GM21737 (cell line): Measurements from ENCODE around the gene LMBR1L.
"Not testable (repeated sequence)": the region's sequence is repeated elsewhere in the genome, so short reads cannot be mapped to it uniquely, and the experiment has no call there.

Experiments used
- ATAC-seq: cut with Tn5 transposase; IDR thresholded peaks from one replicate; pipeline ENCODE4 v1.9.1; 2021; ENCODE audit warnings: mild to moderate bottlenecking, moderate library complexity; ENCODE audit not compliant: unreplicated experiment

LMBR1L gene, protein sequence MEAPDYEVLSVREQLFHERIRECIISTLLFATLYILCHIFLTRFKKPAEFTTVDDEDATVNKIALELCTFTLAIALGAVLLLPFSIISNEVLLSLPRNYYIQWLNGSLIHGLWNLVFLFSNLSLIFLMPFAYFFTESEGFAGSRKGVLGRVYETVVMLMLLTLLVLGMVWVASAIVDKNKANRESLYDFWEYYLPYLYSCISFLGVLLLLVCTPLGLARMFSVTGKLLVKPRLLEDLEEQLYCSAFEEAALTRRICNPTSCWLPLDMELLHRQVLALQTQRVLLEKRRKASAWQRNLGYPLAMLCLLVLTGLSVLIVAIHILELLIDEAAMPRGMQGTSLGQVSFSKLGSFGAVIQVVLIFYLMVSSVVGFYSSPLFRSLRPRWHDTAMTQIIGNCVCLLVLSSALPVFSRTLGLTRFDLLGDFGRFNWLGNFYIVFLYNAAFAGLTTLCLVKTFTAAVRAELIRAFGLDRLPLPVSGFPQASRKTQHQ

DNA sequence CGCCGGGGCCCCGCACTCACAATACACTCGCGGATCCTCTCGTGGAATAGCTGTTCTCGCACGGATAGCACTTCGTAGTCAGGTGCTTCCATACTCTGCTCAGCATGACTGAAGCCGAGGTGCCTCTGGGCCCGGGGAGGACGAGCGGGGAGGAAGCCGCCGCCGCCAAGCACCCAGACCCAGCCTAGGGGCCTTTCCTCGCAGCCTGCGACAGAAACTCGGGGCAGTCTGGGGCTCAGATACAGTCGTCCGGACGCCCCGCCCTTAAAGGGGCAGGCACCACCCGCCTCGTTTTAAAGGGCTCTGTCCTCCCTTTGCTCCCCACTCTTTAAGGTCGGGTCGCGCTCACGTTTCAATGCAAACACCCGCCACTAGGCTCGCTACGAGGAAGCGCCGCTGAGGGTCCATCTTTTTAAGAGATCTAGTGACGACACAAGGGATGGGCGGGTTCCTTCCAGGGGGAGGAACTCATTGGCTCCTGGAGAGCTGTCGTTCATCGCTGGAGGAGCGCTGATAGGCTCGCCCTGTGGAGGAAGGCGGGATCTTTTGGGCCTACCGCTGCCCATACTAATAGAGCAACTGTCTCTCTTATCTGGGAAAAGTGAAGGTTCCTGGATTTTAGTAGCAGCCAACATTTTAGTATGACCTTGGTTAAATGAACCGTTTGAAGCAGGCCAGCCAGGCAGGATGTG, at the start of gene LMBR1L:
LMBR1L (minus strand) TSS at position 384 of the 692 bp plus-strand sequence; CDS start at position 92, 292 bp downstream.
- ATAC-seq: peak; percentile 99

DNA sequence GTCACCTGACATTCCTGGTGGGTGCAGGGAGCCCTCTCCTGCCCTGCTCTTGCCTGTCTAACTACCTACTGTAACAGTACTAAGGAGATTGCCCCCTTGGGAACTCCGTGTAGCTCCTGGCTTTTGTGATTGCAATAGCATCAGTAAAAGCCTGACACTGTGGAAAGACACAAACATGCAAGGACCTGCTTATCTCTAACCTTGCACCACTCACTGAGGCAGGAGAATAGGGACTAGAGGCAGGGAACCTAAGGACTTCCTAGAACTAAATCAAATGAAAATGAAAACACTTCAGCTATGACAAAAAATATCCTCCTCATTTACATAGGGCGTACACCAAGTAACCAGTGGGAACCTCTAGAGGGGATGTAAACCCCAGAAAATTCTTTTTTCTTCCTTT, 49.8 kb upstream of the LMBR1L start:
- ATAC-seq: no peak

DNA sequence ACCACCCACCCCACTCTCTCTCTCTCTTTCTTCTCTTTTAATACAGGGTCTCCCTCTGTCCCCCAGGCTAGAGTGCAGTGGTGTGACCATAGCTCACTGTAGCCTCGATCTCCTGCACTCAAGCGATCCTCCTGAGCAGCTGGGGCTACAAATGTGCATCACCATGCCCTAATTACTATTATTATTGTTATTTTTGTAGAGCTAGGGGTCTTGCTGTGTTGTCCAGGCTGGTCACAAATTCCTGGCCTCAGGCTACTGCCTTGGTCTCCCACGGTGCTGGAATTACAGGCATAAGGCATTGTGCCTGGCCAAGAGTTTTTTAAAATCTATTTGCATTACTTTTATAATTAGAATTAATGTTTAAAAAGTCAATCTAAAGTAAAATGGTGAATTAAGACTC, 43.6 kb upstream of the LMBR1L start:
- no peak for ATAC-seq

DNA sequence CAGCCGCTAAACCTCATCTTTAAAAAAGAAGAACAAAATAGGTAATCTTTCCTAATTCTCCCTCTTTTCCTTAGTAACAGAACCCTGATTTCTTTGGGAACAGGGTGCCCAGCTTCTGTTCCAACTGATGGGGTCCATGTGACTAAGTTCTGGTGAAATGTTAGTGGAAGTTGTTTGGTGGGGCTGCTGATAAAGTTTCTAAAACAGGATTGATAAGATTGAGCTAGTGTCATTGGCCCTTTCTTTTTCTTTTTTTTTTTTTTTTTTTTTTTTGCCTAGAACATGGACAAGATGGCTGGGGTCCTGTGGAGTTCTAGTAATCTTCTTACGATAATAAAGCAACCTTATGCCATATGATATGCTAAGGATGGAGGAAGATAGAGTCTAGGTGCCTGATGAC, 36.7 kb upstream of the LMBR1L start:
- ATAC-seq: no peak

DNA sequence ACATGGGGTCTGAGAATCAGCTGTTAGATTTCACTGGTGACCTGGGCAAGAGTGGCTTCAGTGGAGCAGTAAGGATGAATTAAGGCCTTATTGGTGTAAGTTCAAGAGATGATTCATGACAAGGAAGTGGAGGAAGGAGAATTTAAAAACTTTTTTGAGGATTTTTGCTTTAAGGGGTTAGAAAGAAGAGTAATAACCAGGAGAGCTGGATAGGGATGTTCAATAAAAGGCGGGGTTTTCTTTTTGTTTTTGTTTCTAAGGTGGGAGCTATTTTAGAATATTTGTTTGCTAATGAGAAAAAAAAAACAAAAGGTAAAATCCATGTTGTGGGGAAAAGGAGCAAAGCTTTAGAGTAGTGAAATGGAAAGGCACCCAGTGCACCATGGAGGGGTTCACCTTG, 35.8 kb upstream of the LMBR1L start:
- no peak for ATAC-seq

DNA sequence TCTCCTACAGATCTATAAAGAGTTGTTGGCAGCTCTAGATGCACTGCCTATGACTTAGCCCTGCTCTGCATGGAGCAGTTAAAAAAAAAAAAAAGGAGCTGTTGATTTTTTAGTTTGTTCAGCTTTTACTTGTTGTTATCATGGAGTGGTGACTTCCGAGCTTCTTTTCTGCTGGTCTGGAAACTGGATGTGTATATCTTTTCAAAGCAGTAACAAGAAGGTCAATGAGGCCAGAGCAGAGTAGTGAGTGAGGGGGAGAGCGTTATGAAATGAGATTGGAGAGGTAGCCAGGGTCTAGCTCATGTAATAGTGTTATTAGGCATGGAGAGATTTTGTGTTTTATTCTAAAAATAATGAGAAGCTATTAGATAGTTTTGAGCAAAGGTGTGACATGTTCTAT, 33.7 kb upstream of the LMBR1L start:
- ATAC-seq: no peak

DNA sequence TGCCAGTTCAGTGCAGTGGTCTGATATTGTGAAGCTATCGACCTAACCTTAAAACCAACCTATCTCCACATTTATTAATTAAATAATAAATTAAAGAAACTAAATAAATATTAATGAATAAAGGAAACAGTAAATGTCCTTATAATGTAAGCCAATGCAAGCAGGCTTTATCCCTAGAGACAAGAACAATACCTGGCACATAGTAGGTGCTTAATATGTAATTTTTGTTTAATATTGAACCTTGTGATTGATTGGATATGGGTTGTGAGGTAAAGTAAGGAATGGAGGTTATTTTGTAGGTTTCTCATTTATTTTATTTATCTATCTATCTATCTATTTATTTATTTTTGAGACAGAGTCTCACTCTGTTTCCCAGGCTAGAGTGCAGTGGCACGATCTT, 28.4 kb upstream of the LMBR1L start:
- no peak for ATAC-seq

DNA sequence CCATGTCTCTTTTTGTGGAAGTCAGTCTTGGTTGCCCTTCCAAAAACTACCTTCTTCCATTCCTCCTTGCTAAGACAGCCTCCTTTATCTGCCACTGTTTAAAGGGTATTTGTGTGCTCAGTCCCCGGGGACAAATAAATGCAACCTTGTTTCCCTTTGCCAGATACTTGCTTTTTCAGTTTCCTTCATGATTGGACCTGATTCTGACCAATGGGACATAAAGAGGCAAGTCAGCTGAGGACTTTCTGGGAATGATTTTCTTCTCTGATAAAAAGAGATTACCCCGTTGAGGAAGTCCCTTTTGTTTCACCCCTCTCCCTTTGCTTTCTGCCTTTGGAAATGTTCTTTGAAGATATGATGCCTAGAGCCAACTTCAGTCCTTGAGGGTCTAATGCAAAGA, 27.9 kb upstream of the LMBR1L start:
- ATAC-seq: no peak

DNA sequence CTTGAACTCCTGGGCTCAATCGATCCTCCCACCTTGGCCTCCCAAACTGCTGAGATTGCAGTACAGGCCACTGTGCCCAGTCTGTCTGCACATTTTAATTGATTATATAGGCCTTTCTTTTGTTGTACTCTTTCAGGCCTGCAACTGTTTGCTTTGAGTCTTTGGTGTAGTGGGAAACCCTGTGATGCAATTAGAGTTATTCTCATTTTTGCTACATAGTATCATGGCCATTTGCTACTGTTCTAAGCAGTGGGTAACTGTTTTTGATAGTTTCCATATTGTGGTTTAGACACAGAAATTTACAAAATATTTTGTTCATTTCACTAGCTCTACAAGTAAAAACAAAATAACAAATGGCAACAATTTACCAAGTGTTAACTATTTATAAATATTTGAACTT, 26.8 kb upstream of the LMBR1L start:
- ATAC-seq: no peak

DNA sequence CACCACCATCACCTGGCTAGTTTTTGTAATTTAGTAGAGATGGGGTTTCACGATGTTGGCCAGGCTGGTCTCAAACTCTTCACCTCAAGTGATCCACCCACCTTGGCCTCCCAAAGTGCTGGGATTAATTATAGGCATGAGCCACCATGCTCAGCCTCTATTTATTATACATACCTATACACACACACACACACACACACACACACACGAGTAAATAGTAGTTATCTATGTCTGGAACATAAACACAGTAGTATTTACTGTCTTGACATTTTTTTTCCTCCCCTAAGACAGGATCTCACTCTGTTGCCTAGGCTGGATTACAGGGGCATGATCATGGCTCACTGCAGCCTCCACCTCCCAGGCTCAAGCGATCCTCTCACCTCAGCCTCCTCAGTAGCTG, 26.4 kb upstream of the LMBR1L start:
- not testable (repeated sequence) for ATAC-seq

DNA sequence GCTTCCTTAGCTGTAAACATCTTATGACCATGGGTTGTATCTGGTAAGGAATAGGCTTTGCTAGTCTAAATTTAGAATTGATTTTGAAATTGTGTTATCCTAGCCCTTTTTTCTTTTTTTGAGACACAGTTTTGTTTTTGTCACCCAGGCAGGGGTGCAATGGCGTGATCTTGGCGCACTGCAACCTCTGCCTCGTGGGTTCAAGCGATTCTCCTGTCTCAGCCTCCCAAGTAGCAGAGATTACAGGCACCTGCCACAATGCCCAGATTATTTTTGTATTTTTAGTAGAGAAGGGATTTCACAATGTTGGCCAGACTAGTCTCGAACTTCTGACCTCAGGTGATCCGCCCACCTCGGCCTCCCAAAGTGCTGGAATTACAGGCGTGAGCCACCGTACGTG, 22.9 kb upstream of the LMBR1L start:
- no peak for ATAC-seq

DNA sequence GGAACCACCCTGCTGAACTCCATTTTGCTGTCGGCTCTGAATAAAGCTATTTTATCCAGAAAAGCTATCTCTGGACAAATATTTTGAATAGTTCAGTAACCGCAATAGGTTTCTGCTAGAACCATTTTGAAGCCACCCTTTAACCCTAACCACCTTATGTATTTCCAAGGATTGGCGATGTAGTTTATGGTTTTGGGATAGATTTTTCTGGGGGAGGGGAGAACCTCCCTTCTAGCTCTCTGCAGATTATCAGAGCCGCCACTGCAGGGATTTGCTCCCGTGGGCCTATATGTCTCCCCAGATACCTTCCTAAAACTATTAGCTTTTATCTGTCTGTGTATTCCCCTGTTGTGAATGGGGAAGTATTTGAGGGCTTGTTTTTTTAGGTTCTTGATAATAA, 22.4 kb upstream of the LMBR1L start:
- no peak for ATAC-seq

DNA sequence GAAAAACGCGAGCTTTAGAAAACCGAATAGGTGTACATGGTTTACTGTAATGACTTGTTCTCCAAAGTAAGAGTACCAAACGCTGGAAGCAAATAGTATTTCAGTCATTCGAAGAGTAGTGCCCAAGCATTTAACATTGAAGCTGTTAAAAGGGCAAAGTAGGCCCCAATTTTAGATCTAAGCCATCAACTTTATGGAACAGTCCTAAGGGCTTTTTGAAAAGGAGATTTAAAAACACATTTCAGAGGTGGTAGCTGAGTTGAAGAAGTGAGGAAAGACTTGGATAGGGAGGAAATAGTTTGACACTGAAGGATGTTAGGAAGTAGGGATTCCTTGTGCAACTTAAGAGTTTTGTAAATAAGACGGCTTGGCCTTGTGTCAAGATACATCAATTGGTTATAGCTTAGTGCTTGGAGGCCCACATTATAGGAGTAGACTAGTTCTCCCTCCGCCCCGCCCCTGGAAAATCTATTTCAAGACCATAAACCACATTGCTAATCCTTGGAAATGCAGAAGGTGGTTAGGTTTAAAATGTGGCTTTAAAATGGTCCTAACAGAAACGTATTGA, 21.3 kb upstream of the LMBR1L start:
- no peak for ATAC-seq

DNA sequence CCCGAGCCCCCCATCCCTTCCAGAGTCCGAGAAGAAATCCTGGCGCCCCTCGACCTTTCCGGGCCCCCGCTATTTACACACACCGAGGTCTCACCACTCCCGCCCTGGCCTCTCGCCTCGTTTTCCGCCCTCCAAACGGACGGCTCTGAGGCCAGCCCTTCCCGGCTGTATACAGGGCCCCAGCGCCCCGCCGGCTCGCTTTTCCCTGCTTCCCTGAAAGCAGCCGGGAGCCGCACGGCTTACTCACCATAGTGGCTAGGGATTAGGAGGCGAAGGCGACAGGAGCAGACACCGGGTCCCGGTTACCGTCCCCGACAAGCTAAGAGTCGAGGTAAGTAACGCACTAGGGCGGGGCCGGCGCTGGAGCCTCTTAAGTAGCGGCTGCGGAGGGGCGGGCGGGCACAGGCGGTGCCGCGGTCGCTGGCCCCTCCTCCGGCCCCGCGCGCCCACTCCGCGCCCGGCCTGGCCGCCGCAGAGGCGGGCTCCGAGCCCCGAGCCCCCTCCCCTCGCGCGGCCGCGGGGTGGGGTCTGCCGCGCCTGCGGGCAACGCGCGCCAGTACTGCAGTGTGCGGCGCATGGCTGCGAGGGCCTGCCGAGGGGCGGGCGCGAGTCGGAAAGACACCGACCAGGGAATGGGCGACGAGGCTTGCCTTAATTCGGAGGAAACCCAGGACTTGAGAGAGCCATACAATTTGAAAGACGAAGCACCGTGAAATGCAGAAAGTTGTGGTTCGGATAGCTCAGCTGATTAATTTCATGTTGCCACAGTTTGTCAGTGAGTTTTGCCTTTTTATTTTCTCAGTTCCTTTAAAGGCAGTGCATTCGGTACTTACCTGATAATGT, 20.6 kb upstream of the LMBR1L start, which contains the start of gene TUBA1B:
TUBA1B (minus strand) TSS at position 345 of the 843 bp plus-strand sequence; CDS start at position 250, 95 bp downstream.
- peak; percentile 68 for ATAC-seq

DNA sequence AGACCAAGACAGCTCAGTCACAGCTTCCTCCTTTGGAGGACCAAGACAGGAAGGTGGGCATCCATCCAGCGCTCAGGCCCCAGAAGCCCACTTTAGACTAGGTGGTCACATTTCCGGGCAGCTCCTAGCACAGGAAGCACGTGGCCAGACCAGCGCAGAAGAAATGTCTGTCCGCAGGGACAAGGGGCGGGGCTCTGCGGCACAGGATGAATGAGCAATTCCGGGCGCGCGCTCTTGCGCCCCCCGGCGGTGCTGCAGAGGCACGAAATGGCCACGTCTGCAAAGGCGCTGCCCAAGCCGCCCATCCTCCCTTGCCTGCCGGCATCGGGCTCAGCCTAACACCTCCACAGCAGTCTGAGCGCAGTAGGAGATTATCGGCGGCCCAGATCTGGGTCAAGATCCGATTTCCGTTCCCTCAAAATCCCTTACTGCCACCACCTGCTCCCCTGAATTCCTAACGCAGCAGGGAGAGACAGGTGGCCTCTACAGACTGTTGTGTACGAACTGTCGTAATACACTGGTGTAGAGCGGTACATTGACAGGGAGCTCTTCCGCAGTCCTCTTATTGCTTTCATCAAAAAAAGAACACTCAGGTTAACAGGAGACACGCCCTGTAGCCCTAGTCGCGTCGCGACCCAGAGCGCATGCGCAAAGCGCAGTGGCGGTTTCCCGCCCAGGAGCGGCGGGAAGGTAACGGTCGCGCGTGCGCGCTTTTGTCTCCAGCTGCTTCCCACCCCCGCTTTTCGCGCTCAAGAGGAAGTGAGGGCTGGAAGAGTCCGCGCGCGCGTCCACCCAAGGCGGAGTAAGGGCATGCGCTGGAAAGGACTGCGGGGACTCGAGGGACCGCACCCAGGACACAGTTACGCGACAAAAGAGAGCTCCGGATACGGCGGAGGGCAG, 19.8 kb upstream of the LMBR1L start:
- peak; percentile 53 for ATAC-seq

DNA sequence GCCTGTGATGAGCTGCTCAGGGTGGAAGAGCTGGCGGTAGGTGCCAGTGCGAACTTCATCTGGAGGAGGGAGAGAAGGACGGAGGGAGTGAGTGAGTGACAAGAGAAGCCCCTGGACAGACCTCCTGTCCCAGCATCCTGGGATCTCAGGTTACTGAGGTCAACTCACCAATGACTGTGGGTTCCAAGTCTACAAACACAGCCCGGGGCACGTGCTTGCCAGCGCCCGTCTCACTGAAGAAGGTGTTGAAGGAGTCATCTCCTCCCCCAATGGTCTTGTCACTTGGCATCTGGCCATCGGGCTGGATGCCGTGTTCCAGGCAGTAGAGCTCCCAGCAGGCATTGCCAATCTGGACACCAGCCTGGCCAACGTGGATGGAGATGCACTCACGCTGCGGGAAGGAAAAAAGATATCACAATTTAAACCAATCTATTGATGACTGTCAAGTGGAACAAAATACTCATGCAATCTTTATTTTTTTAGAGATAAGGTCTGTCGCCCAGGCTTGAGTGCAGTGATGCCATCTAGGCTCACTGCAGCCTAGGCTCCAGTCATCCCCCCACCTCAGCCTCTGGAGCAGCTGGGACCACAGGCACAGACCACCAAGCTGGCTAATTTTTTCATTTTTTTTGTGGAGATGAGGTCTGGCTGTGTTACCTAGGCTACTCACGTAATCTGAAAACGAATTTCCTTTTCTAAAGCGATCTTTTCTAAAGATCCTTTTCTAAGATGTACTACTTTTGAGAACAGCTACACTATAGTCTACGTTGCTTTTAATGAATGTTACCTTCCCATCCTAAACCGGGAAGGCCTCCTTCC, 18.9 kb upstream of the LMBR1L start:
- ATAC-seq: no peak

DNA sequence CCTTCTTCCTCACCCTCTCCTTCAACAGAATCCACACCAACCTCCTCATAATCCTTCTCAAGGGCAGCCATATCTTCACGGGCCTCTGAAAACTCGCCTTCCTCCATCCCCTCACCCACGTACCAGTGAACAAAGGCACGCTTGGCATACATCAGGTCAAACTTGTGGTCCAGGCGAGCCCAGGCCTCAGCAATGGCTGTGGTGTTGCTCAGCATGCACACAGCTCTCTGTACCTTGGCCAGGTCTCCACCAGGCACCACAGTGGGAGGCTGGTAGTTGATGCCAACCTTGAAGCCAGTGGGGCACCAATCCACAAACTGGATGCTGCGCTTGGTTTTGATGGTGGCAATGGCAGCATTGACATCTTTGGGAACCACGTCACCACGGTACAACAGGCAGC, 17.3 kb upstream of the LMBR1L start:
- ATAC-seq: not testable (repeated sequence)

DNA sequence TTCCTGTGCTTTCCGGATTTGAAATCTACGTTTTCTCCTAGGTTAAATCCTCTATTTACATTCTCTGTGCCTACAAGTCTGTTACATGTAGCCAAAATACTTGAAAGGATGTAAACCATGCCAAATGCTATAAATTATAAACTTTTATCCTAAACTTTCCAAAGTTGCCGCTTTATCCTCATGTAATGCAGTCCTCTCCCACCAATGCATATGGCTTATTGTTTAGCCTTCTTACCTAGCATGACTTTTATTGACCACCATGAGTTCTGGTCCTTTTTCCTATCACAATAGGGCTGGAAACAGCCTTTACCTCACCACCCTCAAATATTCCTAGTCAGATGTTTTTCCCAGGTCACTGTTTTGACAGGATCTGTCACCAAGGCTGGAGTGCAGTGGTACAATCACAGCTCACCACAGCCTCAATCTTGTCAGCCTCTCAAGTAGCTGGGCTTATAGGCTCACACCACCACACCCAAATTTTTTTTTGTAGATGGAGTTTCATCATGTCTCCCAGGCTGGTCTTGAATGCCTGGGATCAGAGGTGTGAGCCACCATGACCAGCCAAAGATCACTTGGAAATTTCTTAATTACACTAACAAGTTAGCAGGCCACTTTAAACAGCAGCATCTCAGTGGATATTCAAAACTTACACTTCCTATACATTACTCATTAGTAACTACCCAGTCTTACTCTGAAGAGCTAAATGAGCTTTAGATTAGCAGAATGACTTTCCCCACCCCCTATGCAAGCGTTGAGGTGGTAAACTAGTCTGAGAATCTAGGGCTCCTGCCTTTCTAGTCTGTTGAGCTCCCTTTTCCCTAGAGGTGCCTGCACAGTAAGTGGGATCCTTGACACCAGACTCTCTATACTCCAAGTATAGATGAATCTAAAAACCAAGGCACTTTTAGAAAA, 16.5 kb upstream of the LMBR1L start:
- ATAC-seq: no peak
